HG03095 (cell line): ENCODE data around the gene ARPC4.
A peak's percentile ranks its signal among the peaks of the same experiment; 100 is the strongest.

ENCODE experiments used
- ATAC-seq: cut with Tn5 transposase; IDR thresholded peaks from one replicate; pipeline ENCODE4 v1.9.1; 2021; ENCODE audit warnings: moderate library complexity; ENCODE audit not compliant: unreplicated experiment

Gene ARPC4

DNA sequence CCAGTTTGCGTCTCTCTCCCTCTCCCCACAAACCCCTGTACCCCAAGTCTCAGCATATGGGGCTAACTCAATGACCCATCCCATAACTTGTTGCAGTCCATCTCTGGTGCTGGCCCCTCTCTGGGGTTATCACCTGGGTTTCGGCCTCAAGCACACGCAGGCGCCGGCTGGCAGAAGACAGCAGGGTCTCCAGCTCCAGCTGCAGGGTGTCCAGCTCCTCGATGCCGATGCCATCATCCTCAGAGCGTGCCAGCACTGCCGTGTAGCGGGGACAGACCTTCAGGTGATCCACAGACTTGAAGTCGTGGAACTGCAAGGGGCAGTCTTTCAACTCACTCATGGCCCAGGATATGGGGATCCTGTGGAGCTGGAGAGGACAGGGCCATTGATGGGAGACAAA is 1.8 kb upstream of the ARPC4 start:
- no peak for ATAC-seq

DNA sequence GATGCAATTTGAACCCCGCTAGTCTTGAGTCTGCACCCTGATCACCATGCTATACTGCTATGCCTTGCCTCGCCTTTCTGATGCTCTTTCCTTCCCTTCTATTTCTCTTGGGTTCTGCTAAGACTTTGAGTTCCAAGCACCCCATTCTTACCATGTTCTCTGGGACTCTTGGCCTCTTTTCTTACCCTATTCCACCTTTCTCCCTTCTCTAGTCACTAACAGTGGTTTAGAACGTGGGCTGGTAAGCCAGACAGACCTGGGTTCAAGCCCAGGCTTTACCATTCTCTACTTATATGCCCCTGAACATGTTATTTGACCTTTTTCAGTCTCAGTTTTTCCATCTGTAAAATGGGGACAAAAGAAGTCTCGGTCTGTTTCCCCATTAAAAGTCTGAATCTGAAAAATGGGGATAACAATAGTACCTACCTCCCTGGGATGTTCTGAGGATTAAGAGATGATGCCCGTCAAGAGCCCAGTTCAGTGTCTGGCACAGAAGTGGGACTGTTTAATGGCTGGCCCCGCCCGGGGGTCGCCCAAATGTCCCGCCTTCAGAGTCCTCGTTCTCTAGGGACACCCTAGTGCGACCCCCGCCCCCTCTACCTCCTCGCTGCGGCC is 985 bp upstream of the ARPC4 start:
- peak; percentile 2 for ATAC-seq

DNA sequence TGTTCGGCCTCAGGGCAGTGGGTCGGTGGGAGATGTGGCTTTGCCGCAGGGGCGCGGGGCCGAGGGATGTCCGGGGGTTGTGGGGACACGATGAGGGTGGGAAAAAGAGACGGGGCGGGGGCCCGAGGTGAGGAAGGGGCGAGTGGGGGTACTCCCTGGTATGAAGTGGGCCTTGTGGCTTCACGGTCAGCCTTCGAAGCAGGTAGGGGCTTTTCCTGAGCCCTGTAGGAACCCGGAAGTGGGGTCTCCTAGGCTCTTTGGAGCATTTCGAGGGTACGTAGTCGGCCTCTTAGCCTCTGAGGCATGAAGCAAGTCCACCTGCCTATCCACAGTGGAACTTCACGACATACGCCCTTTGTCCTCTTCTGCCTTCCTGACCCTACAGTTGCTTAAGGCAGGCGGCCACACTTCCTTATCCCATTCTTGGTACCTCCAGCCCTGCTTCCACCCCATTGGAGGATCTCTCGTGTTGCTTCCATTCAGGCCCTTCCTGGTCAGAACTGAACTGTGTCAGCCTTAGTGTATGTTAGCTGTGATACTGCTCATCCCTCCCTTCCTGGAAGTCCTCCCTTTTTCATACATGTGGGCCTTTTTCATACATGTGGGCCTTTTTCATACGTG is 389 bp downstream of the ARPC4 start:
- no peak for ATAC-seq

DNA sequence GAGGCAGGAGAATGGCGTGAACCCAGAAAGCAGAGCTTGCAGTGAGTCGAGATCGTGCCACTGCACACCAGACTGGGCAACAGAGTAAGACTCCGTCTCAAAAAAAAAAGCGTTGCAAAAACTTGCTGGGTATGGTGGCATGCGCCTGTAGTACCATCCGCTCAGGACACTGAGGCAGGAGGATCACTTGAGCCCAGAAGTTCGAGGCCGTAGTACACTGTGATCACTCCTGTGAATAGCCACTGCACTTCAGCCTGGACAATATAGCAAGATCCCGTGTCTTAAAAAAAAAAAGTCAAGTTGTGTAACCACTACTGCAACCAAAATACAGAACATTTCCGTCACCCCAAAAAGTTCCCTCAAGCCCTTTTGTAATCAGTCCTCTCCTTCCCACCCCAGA is 1.5 kb downstream of the ARPC4 start:
- no peak for ATAC-seq

DNA sequence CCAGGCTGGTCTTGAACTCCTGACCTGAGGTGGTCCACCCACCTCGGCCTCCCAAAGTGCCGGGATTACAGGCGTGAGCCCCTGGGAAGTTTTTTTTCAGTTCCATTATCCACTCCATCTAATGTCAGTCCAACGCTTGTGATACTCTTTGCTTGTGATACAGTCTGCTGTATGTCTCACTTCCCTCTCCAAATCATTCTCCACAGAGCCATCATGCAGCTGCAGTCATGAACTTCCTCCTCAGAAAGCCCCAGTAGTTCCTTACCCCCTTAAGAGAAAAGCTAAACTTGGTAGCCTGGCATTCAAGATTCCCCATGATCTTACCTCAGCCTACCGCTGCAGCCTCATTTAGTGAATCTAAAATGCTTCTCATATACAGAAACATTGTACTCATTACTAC is 2.3 kb downstream of the ARPC4 start:
- ATAC-seq, result no peak

DNA sequence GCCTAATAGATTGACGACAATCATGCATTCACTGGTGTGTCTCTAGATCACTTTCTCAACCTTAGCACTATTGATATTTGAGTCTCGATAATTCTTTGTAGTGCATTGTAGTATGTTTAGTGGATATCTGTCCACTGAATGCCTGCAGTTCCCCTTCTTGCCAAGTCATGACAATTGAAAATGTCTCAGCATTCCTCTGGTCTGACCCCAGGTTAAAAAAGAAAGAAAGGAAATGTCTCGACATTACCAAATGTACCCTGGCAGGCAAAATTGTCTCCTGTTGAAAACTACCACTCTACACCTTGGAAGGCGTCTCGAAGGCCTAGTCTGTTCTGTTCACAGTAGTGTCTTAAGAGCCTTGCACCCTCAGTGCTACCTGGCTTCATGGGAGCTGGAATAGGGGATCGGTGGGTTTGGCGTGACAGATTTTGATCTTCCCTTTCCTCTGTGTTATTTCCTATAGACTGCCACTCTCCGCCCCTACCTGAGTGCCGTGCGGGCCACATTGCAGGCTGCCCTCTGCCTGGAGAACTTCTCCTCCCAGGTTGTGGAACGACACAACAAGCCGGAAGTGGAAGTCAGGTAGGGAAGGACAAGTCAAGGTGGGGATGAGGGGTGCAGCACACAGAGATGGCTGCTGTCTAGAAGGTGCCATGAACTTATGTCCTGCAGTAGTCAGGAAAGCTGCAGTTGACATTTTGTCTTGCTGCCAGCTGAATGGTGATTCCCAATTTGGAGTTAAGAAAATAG is 4.5 kb downstream of the ARPC4 start:
- ATAC-seq, result no peak

DNA sequence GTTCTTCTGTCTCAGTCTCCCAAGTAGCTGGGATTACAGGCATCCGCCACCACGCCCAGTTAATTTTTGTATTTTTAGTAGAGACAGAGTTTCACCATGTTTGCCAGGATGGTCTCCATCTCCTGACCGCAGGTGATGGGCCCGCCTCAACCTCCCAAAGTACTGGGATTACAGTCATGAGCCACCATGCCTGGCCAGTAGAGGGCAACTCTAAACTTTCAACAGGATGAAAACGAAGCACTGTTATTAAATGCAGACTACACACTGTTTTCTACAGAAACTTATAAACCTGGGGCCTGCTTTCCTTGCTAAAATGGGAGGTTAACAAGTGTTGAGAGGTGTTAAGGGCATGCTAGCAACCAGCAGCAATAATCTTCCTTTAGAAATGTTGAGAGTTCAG is 7.6 kb downstream of the ARPC4 start:
- no peak for ATAC-seq

DNA sequence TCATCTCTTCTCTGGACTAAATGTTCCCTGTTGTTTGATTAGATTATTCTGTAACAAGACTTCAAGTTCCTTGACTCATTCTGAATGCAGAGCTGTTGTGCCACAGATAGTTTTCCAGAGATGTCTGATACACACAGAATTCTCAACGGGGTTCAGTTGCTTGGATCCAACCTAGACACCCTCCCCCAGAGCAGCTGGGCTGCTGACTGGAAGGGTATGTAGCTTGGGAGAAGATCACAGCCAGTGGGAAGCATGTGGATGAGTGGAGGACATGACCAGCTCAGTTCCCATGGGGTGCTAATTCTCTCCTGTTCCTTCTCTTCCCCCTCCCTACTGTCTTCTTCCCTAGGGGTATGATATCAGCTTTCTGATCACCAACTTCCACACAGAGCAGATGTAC is 10.6 kb downstream of the ARPC4 start:
- ATAC-seq, result no peak

DNA sequence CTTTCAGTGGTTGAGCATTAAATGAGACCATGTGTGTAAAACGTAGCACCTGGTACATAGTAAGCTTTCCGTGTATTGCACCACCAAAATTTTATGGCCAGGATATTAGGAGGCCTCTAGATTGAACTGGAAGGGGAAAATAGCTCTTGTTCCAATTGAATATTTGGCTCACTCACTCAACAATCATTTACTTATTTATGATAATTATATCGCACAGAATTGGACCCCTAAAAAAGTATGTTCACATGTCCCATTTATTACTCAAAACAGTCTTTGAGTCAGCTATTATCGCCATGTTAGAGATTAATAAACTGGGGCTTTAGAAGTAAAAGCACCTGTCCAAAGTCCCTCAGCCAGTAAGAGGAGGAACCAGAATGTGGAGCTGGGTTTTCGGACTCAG is 12.1 kb downstream of the ARPC4 start:
- ATAC-seq, result no peak

DNA sequence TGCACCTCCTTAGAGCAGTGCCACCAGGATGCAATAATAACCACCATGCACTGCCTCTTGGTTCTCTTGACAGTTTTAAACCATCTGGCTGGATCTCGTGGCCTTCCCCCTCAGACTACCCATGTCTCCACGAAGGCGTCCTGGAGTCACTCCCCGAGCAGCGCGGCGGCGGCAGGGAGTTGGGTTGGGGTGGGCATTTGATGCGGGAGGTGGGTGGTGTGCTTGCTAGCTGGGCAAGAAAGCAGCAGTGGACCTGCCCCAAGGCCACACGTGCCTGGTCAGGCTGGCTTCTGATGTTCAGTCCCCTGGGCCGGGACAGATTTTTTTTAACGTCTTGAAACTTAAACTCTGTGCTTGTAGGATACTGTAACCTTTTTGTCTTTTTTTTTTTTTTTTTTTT is 13.3 kb downstream of the ARPC4 start:
- no peak for ATAC-seq

DNA sequence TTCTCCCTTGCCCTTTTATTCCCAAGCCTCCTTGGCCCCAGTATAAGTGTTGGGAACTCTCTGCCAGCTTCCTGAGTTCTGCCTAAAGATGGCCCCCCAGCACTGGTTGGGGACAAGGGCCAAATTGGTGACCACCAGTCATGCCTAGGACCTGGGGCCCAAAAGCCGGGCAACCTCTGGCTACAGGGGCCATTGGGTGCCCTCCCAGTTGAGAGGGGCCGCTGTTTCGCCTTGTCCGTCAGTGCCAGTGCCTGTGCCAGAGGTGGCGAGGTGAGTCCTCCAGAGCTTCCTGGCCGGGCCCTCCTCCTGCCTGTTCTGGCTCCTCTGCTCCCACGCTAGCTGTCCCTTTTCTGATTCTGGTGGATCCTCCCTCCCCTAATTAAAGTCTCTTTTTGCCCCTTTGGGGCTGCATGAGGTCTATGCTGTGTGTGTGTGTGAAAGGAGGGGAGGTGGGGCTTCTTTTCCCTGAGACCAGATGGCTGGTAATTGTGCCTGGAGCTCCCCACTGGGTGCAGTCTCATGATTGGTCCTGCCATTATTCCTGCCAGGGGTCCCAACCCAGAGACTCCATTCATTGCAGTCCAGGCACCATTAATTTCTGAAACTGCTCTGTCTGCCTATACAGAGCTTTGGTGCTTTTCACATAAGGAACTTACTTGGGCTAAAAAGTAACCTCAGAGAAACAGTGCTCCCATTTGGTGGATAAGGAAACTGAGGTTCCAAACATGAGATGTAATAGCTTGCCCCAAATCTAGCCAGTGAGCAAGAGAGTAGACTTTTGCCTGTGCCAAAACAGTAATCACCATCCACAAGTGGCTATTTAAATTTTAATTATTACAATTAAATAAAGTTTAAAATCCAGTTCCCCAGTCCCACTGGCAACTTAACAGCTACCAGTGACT is 14.1 kb downstream of the ARPC4 start:
- no peak for ATAC-seq

DNA sequence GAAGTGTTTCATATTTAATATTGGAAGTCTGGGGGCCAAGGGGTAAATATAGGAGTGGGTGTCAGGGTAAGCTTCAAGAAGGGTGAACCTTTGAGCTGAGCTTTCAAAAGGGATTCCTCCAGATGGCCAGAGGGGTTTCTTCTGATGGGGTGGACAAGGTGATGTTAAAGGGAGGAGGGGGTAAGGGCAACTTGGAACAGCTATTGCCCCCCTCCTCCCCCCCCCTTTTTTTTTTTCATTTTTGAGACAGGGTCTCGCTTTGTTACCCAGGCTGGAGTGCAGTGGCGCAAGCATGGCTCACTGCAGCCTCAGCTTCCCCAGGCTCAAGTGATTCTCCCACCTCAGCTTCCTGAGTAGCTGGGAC is 15.1 kb downstream of the ARPC4 start:
- no peak for ATAC-seq

DNA sequence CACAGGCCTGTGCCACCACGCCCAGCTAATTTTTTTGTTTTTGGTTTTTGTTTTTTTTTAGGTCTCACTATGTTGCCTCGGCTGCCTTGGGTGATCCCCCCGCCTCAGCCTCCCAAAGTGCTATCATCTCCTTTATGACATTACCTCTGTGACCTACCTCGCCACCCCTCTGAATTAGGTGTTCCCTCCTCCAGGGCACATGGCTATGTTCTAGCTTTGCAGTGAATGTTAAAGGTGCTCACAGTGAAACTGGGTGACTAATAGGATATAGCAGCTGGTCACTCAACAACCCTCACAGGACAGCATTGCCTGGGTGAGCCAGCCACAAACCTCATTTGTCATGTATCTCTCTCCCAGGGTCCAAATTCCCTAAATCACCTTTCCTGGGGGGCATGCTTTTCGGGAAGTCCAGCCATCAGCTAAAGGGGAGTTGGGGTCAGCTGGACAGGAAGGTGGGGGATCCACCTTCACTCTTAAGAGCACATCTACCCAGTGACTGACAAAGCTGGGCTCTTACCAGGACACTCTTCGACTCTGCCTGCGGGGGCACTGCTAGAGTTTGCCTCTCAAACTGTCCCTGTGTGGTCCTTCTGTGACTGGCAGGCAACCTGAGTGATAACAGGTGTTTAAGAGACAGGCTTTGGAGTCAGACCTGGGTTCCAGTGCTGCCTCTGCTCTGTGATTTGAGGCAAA is 15.6 kb downstream of the ARPC4 start:
- ATAC-seq, result no peak

DNA sequence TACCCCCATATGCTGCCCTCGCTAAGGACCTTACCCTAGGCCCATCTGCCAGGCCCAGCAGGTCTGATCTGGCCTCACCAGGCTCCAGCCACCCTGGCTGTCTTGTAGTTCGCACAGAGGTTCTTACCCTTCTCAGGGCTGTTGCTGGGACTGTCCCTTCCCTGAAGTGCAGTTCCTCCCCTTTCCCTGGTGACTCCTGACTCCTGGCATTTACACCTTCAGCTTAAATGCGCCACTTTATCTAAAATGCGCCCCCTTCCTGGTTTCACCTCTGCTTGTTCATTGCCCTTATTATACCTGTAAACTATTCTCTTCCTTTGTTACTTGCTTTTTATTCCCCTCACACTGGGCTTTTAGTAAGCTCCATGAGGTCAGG is 16.3 kb downstream of the ARPC4 start:
- ATAC-seq, result no peak

DNA sequence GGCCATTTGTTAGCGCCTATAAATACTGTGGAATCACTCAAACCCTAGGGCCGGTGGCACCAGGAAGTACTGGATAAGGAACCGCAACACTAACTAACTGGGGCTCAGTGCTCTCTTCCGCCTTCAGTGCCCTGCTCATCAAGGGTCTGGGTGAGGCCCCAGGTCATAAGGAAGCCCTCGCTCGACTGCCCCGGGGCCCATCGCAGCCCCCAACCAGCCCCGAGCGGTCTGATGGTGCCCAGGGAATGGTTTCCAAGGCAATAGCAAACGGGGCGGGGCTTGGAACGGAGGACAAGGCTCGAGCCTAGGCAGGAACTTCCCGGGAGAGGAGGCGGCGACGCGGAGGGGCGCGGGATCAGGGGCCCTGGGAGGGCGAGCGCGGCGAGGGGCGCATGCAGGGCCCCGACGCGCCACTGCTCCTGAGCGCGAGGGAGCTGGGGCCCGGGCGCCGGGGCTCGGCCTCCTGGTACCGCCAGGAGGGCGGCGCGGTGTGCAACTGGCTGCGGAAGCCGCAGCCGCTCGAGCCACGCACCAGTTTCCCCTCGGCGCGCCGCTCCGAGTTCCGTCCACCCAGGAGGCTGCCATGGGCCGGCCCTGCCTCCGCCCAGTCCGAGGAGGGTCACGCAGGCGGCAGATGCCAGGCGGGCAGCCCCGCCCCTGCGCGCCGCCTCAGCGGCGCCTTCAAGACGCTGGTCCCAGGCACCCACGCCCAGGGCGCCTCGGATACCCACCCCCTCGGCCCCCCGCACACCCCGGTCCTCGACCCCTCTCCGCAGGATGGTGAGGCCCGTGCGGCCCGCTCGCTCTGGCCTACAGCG is 16.9 kb downstream of the ARPC4 start, which contains the start of gene TTLL3:
TSS of gene TTLL3 (plus strand) at position 648 of the 818 bp plus-strand sequence. CDS start 400 bp downstream, outside the sequence.
- no peak for ATAC-seq

DNA sequence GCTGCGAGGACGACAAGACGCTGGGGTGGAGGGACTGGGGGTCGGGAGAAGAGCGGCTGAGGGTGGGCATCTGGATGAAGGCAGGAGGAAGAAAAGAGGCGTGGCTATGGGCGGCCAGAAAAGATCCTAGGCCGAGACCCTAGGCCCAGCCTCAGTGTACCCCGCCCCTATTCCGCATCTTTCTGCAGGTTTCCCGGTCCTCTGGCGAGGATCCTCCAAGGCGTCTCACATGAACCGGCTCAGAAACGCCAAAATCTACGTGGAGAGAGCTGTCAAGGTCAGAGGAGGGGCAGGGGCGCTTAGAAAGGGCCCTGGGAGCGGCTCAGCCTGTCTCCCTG is 17.5 kb downstream of the ARPC4 start:
- no peak for ATAC-seq

DNA sequence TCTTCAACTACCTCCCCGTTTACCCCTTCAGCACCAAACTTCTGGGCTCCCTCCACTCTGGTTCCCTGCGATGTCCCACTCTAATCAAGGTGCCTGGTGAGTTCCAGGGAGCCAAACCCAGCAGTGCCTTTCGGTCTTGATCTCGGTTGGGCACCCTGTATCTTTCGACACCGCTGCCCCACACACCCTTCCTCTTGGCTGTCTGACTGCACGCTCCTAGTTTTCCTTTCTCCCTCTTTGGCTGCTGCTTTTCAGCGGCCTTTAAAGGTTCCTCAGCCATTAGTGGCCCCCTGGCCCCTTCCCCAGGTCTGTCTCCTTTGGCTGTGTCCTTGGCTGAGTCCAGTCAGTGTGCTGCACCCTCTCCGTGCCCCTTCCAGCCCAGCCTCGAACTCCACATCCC is 18.0 kb downstream of the ARPC4 start:
- ATAC-seq, result no peak

DNA sequence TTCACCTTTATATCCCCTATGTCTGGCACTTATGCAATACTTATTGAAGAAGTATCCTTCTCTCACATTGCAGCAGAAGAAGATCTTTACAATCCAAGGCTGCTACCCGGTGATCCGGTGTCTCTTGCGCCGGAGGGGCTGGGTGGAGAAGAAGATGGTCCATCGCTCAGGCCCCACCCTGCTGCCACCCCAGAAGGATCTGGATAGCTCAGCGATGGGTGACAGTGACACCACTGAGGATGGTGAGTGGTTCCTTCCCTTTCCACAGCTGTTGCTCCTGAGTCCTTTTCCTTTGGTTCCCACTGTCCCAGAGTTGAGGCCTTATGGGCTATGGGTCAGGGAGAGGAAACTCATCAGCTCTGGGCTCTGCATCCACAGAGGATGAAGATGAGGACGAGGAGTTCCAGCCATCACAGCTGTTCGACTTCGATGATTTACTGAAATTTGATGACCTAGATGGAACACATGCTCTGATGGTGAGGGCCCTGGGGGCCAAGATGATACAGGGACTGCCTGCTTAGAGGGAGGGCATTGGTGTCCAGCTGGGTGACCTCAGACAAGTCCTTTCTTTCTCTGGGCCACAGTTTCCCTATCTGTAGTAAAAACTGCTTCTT is 20.1 kb downstream of the ARPC4 start:
- ATAC-seq, result no peak

DNA sequence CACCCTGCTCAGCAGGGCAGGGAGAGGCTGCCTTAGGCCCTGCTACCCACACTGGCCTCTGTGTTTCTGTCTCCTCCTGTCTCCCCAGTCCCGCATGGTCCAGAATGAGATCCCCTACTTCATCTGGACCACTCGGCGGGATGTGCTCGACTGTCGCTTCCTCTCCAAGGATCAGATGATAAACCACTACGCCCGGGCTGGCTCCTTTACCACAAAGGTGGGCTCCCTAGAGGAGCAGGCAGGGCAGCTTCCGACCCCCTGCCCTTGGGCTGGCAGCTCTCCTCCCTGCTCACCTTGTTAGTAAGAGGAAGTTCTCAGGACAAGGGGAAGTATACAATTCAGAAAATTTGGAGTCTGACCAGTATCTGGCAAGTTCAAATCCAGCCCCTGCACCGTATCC is 23.1 kb downstream of the ARPC4 start:
- ATAC-seq, result no peak

DNA sequence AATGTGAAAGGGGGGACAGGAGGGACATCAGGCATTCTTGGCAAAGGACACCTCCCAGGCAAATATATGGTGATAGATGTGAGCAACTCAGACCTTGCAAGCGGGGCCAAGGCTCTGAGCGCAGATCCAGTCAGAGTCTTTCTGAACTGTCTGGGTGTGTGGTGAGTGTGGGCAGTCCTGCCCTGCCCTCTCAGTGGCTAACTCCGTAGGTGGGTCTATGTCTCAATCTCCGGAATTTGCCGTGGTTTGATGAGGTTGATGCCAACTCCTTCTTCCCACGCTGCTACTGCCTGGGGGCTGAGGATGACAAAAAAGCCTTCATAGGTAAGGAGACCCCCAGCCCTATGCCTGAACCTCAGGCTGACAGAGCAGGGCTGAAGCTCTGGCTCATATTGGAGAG is 24.6 kb downstream of the ARPC4 start:
- no peak for ATAC-seq
